NCI-H1417 treated with DMSO at 0.1 percent for 48 hours (cell line): Measurements from ENCODE around the gene KRTAP10-2.
"Not testable (repeated sequence)": the region's sequence is repeated elsewhere in the genome, so short reads cannot be mapped to it uniquely, and the experiment has no call there.

Experiments used
- DNase-seq: peaks from one replicate; lab custom pipeline; 2025; lab: John Stamatoyannopoulos, UW

Gene KRTAP10-2

GRCh38 chr21:44513389-44514217, 37.7 kb downstream of the KRTAP10-2 start:
- no peak for DNase-seq

GRCh38 chr21:44512496-44513388, 38.6 kb downstream of the KRTAP10-2 start:
- DNase-seq: no peak

GRCh38 chr21:44511938-44512275, 39.4 kb downstream of the KRTAP10-2 start:
- no peak for DNase-seq

GRCh38 chr21:44511219-44511937, 39.9 kb downstream of the KRTAP10-2 start:
- DNase-seq: no peak

GRCh38 chr21:44510508-44511218, 40.6 kb downstream of the KRTAP10-2 start:
- no peak for DNase-seq

- no peak for DNase-seq
Observed at GRCh38 chr21:44510109-44510507, 41.2 kb downstream of the KRTAP10-2 start.

- DNase-seq: no peak
Observed at GRCh38 chr21:44509539-44509938, 41.8 kb downstream of the KRTAP10-2 start.

- DNase-seq: no peak
Observed at GRCh38 chr21:44508711-44509445, 42.4 kb downstream of the KRTAP10-2 start.

- no peak for DNase-seq
Observed at GRCh38 chr21:44508426-44508710, 42.9 kb downstream of the KRTAP10-2 start.

- DNase-seq: no peak
Observed at GRCh38 chr21:44507673-44508425, 43.5 kb downstream of the KRTAP10-2 start.

- no peak for DNase-seq
Observed at GRCh38 chr21:44506279-44507255, 44.7 kb downstream of the KRTAP10-2 start.

- no peak for DNase-seq
Observed at GRCh38 chr21:44505673-44506278, 45.5 kb downstream of the KRTAP10-2 start.

GRCh38 chr21:44503901-44504399, 47.4 kb downstream of the KRTAP10-2 start:
- DNase-seq: no peak

GRCh38 chr21:44503006-44503889, 48.1 kb downstream of the KRTAP10-2 start:
- DNase-seq: not testable (repeated sequence)

GRCh38 chr21:44502171-44502958, 48.9 kb downstream of the KRTAP10-2 start:
- DNase-seq: no peak
